Lower leg skin (tissue), 3 donors: ENCODE measurements around the gene PARP14.
"Not testable (repeated sequence)": the region's sequence is repeated elsewhere in the genome, so short reads cannot be mapped to it uniquely, and the experiment has no call there.

Source experiments
- POLR2A ChIP-seq, 2 donors: fragments of 450-650 bp; IDR thresholded peaks; one replicate each; pipeline ENCODE4 v1.6.1; 2016 to 2017; ENCODE audit warnings: antibody characterized with exemption in 2 of 2, mild to moderate bottlenecking in 1 of 2, moderate library complexity in 1 of 2
- TF ChIP-seq, protein P1 (sequence below), 3 donors: fragments of 450-650 bp; IDR thresholded peaks; one replicate each; pipeline ENCODE4 v1.5.1; 2016; ENCODE audit warnings: antibody characterized with exemption in 3 of 3, mild to moderate bottlenecking in 3 of 3, moderate library complexity in 2 of 3

DNA sequence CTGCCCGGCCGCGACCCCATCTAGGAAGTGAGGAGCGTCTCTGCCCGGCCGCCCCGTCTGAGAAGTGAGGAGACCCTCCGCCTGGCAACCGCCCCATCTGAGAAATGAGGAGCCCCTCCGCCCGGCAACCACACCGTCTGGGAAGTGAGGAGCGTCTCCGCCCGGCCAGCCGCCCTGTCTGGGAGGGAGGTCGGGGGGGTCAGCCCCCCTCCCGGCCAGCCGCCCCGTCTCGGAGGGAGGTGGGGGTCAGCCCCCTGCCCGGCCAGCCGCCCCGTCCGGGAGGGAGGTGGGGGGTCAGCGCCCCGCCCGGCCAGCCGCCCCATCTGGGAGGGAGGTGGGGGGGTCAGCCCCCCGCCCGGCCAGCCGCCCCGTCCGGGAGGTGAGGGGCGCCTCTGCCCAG lies 66.7 kb downstream of the PARP14 start:
- TF ChIP-seq, protein P1, sequence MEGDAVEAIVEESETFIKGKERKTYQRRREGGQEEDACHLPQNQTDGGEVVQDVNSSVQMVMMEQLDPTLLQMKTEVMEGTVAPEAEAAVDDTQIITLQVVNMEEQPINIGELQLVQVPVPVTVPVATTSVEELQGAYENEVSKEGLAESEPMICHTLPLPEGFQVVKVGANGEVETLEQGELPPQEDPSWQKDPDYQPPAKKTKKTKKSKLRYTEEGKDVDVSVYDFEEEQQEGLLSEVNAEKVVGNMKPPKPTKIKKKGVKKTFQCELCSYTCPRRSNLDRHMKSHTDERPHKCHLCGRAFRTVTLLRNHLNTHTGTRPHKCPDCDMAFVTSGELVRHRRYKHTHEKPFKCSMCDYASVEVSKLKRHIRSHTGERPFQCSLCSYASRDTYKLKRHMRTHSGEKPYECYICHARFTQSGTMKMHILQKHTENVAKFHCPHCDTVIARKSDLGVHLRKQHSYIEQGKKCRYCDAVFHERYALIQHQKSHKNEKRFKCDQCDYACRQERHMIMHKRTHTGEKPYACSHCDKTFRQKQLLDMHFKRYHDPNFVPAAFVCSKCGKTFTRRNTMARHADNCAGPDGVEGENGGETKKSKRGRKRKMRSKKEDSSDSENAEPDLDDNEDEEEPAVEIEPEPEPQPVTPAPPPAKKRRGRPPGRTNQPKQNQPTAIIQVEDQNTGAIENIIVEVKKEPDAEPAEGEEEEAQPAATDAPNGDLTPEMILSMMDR (IDR thresholded peaks at IDR 0.05) = not testable (repeated sequence)
- not testable (repeated sequence) for TF ChIP-seq POLR2A (IDR thresholded peaks at IDR 0.05)
